DND-41 (cell line): ENCODE data around the gene HOTAIR.

Experiments used
- CTCF ChIP-seq: IDR thresholded peaks from 2 replicates; pipeline ENCODE4 v1.5.1; 2012; ENCODE audit warnings: borderline replicate concordance, low read length, moderate library complexity, mild to moderate bottlenecking; ENCODE audit not compliant: poor library complexity, severe bottlenecking; ENCODE audit errors: extremely low read depth
- EZH2 ChIP-seq: IDR thresholded peaks from 3 replicates; pipeline ENCODE4 v1.6.1; 2012; ENCODE audit warnings: borderline replicate concordance, low read depth, mild to moderate bottlenecking, moderate library complexity, low read length, inconsistent platforms; ENCODE audit not compliant: severe bottlenecking

GRCh38 chr12:53993162-53994008 lies 18.6 kb upstream of the HOTAIR start:
- no peak for TF ChIP-seq CTCF
- no peak for TF ChIP-seq EZH2
